Lung (tissue), 12 donors: ENCODE results near the gene MAGI3. TPM values are rescaled to one million over a fixed set of nuclear protein-coding genes. Genes with fewer than 3 reads are reported as not detected.

Source experiments
- ATAC-seq: fragments of 200-7000 bp; cut with Tn5 transposase; one replicate; pipeline ENCODE4 v1.9.1; 2020; ENCODE audit warnings: moderate number of reproducible peaks; ENCODE audit not compliant: insufficient read depth, low FRiP score
- DNase-seq, 3 donors: peaks; one replicate each; pipeline ENCODE4 v3.0.0-alpha.2; 2013 to 2017
- H3K27ac ChIP-seq, 2 donors: one replicate each; pipeline ENCODE4 v1.5.1; 2013; ENCODE audit warnings: mild to moderate bottlenecking in 2 of 2, moderate library complexity in 2 of 2, control low read depth in 1 of 2, inconsistent platforms in 1 of 2, low read depth in 1 of 2, low read length in 1 of 2
- H3K27me3 ChIP-seq, 3 donors: one replicate each; pipeline ENCODE4 v1.5.1; 2013; ENCODE audit warnings: low read length in 2 of 3; ENCODE audit not compliant: control insufficient read depth in 3 of 3, insufficient read depth in 3 of 3
- H3K36me3 ChIP-seq, 4 donors: one replicate each; pipeline ENCODE4 v1.5.1; 2013; ENCODE audit warnings: low read length in 4 of 4, mild to moderate bottlenecking in 1 of 4, moderate library complexity in 1 of 4; ENCODE audit not compliant: control insufficient read depth in 4 of 4, insufficient read depth in 4 of 4
- H3K4me1 ChIP-seq, 5 donors: one replicate each; pipeline ENCODE4 v1.5.1; 2013; ENCODE audit warnings: low read length in 5 of 5, mild to moderate bottlenecking in 2 of 5, moderate library complexity in 1 of 5; ENCODE audit not compliant: control insufficient read depth in 5 of 5, insufficient read depth in 5 of 5
- H3K4me3 ChIP-seq: one replicate; pipeline ENCODE4 v1.5.1; 2013; ENCODE audit warnings: mild to moderate bottlenecking, control low read depth, moderate library complexity
- H3K9ac ChIP-seq, 2 donors: one replicate each; pipeline ENCODE4 v1.5.1; 2013; ENCODE audit warnings: low read length in 2 of 2, control low read depth in 1 of 2; ENCODE audit not compliant: insufficient read depth in 1 of 2
- H3K9me3 ChIP-seq, 4 donors: one replicate each; pipeline ENCODE4 v1.5.1; 2013; ENCODE audit warnings: low read length in 3 of 4, mild to moderate bottlenecking in 1 of 4, moderate library complexity in 1 of 4; ENCODE audit not compliant: control insufficient read depth in 4 of 4, insufficient read depth in 3 of 4
- WGBS, 2 donors: extraction: QIAGEN DNeasy Blood & Tissue Kit; methylation state at CpG; one replicate each; pipeline ENCODE4 v1.1.7; 2013; 5-methylcytosine and 5-hydroxymethylcytosine counted together
- polyA plus RNA-seq, 2 donors: library from polyadenylated mRNA; stranded (reverse); fragments of 200-250 nt; gene quantifications; one replicate each; pipeline ENCODE4 v1.2.1, GENCODE V29; 2013
- total RNA-seq, 2 donors: library from RNA; depleted of rRNA in 1 of 2; stranded (reverse); fragments of >200 nt in 1 of 2; gene quantifications; one replicate each; pipeline ENCODE4 v1.2.1, GENCODE V29; 2014 to 2021
- TF ChIP-seq, protein P1 (sequence below): IDR thresholded peaks from 2 replicates; pipeline ENCODE4 v1.5.1; 2012; ENCODE audit warnings: mild to moderate bottlenecking; ENCODE audit errors: control extremely low read depth, extremely low read depth
- donor health status: control.
- donor health status: control.
- donor health status: Bipolar disorder and iron deficiency.
- donor health status: healthy.
- donor health status: DM: yes; HTN: yes; CAD: no.

MAGI3 gene
- total and polyA plus RNA-seq, 4 donors: 7.5 to 137 (median 35.5) TPM

GRCh38 chr1:113373644-113374043 is 16.7 kb upstream of the MAGI3 start:
- Histone ChIP-seq H3K4me3 (no peak overlapping the region), H3K4me1 (no peaks in the 10 kb centered on the region), H3K27me3 (no peaks in the 10 kb centered on the region), H3K27ac (no peak overlapping the region), H3K9me3 (no peaks in the 10 kb centered on the region), H3K36me3 (no peaks in the 10 kb centered on the region), H3K9ac (no peak overlapping the region)
- TF ChIP-seq, protein P1, sequence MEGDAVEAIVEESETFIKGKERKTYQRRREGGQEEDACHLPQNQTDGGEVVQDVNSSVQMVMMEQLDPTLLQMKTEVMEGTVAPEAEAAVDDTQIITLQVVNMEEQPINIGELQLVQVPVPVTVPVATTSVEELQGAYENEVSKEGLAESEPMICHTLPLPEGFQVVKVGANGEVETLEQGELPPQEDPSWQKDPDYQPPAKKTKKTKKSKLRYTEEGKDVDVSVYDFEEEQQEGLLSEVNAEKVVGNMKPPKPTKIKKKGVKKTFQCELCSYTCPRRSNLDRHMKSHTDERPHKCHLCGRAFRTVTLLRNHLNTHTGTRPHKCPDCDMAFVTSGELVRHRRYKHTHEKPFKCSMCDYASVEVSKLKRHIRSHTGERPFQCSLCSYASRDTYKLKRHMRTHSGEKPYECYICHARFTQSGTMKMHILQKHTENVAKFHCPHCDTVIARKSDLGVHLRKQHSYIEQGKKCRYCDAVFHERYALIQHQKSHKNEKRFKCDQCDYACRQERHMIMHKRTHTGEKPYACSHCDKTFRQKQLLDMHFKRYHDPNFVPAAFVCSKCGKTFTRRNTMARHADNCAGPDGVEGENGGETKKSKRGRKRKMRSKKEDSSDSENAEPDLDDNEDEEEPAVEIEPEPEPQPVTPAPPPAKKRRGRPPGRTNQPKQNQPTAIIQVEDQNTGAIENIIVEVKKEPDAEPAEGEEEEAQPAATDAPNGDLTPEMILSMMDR: no peak
- DNase-seq (no peak), ATAC-seq (no peak)

- no peak for ATAC-seq
- TF ChIP-seq, protein P1: no peak
- Histone ChIP-seq H3K27ac (no peak overlapping the region), H3K27me3 (no peaks in the 10 kb centered on the region), H3K4me3 (no peak overlapping the region), H3K4me1 (no peaks in the 10 kb centered on the region), H3K36me3 (no peaks in the 10 kb centered on the region), H3K9me3 (no peaks in the 10 kb centered on the region), H3K9ac (no peak overlapping the region)
- 67 to 73% methylated on average over 5 of the region's 5 CpGs for whole genome bisulfite sequencing, 2 donors
- DNase-seq: no peak
Observed at GRCh38 chr1:113375878-113376277, 14.4 kb upstream of the MAGI3 start.

DNA sequence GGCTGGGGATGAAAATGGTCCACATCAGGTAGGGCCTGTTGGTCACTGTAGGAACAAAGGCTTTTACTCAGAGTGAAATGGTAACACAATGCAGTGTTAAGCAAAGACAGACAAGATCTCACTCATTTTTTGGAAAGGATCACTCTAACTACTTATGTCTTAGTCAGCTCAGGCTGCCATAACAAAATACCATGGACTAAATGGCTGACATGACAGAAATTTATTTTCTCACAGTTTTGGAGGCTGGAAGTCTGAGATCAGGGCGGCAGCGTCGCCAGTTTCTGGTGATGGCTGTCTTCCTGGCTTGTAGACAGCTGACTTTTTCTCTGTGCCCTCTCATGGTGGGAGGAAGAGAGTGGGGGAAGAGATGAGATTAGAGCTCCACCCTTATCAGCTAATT is 10.2 kb upstream of the MAGI3 start:
- no peaks in the 10 kb centered on the region for H3K4me1 ChIP-seq
- ATAC-seq: no peak
- H3K4me3 ChIP-seq: no peak overlapping the region
- 89 to 97% methylated on average over 3 of the region's 3 CpGs for WGBS, 2 donors
- H3K9me3 ChIP-seq: no peaks in the 10 kb centered on the region
- TF ChIP-seq, protein P1: no peak
- peaks cover 0 to 1% (median 0%) of the 10 kb centered on the region in 4 donors for H3K36me3 ChIP-seq
- H3K27ac ChIP-seq: no peak overlapping the region
- no peaks in the 10 kb centered on the region for H3K27me3 ChIP-seq
- no peak overlapping the region for H3K9ac ChIP-seq
- no peak for DNase-seq

DNA sequence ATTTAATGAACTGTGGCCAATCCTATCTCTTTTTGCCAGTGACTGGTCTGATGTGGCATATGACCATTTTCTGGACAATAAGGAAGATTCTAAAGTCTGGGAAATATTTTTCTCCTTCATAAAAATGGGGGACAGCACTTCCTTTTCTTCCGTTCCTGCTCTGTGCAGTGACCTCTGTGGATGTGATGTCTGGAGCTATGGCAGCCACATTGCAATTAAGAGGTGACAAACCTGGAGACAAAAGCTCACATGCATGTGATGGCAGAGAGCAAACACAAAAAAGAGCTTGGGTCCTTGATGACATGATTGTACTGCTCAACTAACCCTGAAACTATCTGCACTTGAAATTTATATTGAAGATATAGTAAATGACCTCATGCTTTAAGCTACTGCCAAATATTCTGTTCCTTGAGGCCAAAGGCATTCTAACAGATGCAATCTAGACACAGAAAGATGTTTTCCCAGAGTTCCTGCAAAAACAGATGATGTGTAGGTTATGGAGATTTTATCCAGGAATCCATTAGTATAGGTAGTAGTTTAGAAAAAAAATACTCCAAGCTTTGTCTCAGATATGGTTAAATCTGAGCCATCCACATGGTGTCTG is 2.2 kb upstream of the MAGI3 start:
- TF ChIP-seq, protein P1: no peak
- H3K4me3 ChIP-seq: no peak overlapping the region
- WGBS, 2 donors: 91 to 96% methylated on average over 1 of the region's 1 CpG
- no peak for DNase-seq
- no peak overlapping the region for H3K27ac ChIP-seq
- peaks cover 0 to 30% (median 8%) of the 10 kb centered on the region in 5 donors for H3K4me1 ChIP-seq
- no peak for ATAC-seq
- no peaks in the 10 kb centered on the region for H3K27me3 ChIP-seq
- no peak overlapping the region for H3K9ac ChIP-seq
- peaks cover 0 to 4% (median under 1%) of the 10 kb centered on the region in 4 donors for H3K36me3 ChIP-seq
- peaks cover 0 to 6% (median 0%) of the 10 kb centered on the region in 4 donors for H3K9me3 ChIP-seq
